ENCODE results near the gene ACRBP.

DNA sequence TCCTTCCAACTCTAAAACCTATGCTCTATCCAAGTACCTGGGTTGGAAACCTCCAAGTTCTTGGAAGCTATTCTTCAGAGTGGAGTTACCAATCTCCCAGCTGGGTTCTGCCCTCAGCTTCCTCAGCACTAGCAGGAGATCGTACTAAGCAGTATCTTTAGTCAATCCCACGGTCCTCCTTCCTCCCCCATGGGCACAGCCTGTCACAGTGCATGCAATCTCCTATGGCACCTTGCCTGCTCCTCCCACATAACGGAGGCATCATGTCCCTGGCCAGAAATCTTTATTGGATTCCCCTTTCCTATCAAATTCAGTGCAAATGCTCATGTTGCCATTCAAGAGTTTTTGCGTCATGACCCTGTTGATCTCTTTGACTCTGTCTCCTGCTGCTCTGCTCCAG is 6.1 kb downstream of the ACRBP start:
- TF ChIP-seq ARNT (IDR thresholded peaks at IDR 0.05) = no peak
- TF ChIP-seq PKNOX1 (IDR thresholded peaks at IDR 0.05) = no peak
- TF ChIP-seq ELF4 (IDR thresholded peaks at IDR 0.05) = no peak
- TF ChIP-seq SP1 (IDR thresholded peaks at IDR 0.05) = no peak
- no peak for TF ChIP-seq FOXM1 (IDR thresholded peaks at IDR 0.05; ENCODE audit: borderline replicate concordance)
- no peak for TF ChIP-seq TARDBP (IDR thresholded peaks at IDR 0.05)
- TF ChIP-seq CTBP1 (IDR thresholded peaks at IDR 0.05; ENCODE audit: borderline replicate concordance) = no peak
- TF ChIP-seq ZNF384 (IDR thresholded peaks at IDR 0.05) = no peak
- TF ChIP-seq SUZ12 (IDR thresholded peaks at IDR 0.05) = no peak
- no peak for TF ChIP-seq LEF1 (IDR thresholded peaks at IDR 0.05; ENCODE audit: borderline replicate concordance)
- no peak for TF ChIP-seq HDGF (IDR thresholded peaks at IDR 0.05; ENCODE audit: borderline replicate concordance)

All from HEK293T (cell line).